HFF-Myc (cell line): Measurements from ENCODE around the gene ATP2C2.

Experiments
- DNase-seq: peaks from one replicate; pipeline ENCODE4 v3.0.0-alpha.2; 2011; ENCODE audit warnings: low read depth; ENCODE audit errors: extremely low read depth
- H3K4me3 ChIP-seq: replicated peaks from 2 replicates; pipeline ENCODE4 v1.5.1; 2011; ENCODE audit warnings: low read depth, mild to moderate bottlenecking, control low read depth, low read length
- TF ChIP-seq, protein P1 (sequence below): IDR thresholded peaks from 2 replicates; pipeline ENCODE4 v1.5.1; 2012; ENCODE audit warnings: mild to moderate bottlenecking, low read depth, low read length, control low read depth; ENCODE audit errors: missing control alignments

The ATP2C2 gene

DNA sequence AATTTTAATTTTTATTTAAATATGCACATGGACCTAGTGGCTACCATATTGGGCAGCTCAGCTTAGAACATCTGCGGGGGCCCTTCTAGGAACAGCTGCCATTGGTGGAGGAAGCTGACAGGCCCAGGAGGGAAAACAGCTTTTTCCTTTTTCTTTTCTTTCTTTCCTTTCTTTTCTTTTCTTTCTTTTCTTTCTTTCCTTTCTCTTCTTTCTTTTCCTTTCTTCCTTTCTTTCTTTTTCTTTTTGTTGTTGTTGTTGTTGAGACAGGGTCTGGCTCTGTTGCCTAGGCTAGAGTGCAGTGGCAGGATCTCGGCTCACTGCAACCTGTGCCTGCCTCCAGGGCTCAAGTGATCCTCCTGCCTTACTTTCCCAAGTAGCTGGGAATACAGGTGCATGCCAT is 43.4 kb downstream of the ATP2C2 start:
- DNase-seq = no peak
- TF ChIP-seq, protein P1, sequence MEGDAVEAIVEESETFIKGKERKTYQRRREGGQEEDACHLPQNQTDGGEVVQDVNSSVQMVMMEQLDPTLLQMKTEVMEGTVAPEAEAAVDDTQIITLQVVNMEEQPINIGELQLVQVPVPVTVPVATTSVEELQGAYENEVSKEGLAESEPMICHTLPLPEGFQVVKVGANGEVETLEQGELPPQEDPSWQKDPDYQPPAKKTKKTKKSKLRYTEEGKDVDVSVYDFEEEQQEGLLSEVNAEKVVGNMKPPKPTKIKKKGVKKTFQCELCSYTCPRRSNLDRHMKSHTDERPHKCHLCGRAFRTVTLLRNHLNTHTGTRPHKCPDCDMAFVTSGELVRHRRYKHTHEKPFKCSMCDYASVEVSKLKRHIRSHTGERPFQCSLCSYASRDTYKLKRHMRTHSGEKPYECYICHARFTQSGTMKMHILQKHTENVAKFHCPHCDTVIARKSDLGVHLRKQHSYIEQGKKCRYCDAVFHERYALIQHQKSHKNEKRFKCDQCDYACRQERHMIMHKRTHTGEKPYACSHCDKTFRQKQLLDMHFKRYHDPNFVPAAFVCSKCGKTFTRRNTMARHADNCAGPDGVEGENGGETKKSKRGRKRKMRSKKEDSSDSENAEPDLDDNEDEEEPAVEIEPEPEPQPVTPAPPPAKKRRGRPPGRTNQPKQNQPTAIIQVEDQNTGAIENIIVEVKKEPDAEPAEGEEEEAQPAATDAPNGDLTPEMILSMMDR = no peak
- H3K4me3 ChIP-seq = no peak overlapping the region

DNA sequence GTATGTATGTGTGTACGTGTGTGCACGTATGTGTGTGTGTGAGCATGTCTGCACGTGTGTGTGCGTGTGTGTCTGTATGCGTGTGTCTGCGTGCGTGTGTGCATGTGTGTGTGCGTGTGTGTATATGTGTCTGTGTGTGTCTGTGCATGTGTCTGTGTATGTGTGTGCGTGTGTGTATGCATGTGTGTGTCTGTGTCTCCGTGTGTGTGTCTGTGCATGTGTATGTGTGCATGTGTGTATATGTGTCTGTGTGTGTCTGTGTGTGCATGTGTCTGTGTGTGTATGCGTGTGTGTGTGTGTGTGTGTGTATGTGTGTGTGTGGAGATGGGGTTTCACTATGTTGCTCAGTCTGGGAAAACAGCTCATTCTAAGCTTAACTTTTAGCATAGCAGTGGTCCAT is 43.9 kb downstream of the ATP2C2 start:
- TF ChIP-seq, protein P1 = no peak
- H3K4me3 ChIP-seq = no peak overlapping the region
- DNase-seq = no peak

DNA sequence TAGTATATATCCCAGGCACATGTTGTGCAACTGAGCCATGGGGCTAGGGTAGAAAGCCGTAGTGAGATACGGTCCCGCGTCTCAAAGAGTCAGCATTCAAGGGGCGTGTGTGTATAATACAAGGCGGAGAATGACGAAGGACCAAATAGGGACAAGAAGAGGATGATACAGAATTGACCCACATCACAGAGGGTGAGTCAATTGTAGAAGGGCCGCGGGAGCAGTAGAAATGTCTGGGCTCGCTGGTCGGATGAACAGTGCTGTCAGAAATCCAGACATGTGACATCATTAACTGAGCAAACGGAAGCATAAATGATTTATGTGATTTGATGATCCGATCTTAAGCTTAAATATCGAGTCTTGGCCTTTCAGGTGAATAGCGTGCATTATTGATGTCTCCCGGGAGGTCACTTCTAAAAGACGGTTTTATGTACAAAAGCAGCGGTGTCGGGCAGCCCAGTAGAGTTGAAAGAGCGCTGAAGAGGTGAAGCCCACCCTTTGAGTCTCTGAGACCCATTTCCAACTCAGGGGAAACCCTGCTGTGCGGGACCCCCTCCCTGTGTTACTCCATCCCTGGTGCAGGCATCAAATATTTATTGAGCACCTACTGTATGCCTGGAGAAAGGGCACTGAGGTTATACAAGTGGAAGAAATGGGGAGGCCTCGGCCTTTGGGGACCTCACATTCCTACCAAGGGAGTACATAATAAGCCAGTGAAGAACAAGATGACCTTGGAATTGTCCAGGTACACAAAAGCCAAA is 45.1 kb downstream of the ATP2C2 start:
- TF ChIP-seq, protein P1 = no peak
- no peak overlapping the region for H3K4me3 ChIP-seq
- no peak for DNase-seq

DNA sequence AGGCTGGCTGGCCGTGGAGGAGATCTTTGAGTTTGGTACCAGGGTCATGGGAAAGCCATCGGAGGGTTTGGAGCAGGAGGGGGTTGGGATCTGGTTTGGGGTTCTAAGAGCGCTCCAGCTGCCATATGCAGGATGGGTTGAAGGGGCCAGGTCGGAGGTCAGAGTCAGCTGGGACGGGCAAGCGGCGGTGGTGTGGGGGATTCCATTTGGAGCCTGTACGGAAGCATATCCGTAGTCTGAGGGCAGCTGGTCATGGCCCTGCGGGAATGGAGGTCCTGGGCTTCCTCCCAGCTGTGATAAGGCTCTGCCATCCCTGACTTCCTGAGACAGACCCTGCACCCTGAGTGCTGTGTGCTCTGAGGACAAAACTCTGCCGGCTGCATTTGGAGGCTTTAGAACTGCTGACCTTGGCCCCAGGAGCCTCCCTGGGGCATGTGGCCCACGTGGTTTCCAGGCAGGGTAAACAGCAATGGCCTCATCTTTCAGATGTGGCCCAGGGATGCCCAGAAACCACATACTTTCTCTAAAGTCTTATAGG is 46.5 kb downstream of the ATP2C2 start:
- no peak for DNase-seq
- TF ChIP-seq, protein P1 = no peak
- no peak overlapping the region for H3K4me3 ChIP-seq

DNA sequence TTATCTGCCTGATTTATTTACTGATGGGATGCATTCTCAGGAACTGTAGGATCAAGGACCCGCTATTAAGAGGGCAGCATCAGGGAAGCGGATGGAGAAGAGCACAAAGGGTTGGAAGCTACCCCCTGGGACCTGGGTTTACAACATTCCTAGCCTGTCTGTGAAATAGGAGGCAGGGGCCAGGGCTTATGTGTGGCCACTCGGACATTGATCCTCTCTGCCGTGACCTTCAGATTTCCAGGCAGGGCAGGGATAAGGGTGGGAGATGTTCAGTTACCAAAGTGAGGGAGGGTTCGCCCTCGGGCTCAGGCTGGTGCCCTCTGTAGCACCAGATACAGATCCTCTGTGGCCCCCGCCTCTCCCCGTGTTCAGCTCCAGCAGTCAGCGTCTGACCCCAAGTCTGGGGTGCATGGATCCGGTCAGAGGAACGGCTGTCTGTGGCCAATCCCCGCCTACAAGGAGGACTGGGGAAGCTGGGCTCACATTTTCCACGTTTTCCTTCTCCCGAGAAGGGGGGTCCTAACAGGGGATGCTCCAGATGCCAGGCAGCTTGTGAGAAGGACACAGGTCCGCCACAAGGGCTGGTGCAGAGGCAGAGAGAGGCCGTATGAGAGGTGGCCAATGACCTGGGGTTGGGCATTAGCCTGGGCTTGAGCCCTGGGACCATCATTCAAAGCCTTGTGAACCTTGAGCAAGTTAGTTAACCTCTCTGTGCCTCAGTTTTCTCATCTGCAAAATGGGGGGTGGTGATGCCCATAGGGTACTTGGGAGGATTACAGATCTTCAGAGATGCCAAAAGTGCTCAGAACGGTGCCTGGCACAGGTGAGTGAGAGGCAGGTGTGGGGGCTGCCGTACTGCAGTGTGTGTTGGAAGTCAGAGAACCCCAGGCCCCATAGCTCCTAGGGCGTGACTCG is 48.3 kb downstream of the ATP2C2 start:
- no peak overlapping the region for H3K4me3 ChIP-seq
- TF ChIP-seq, protein P1 = no peak
- no peak for DNase-seq

DNA sequence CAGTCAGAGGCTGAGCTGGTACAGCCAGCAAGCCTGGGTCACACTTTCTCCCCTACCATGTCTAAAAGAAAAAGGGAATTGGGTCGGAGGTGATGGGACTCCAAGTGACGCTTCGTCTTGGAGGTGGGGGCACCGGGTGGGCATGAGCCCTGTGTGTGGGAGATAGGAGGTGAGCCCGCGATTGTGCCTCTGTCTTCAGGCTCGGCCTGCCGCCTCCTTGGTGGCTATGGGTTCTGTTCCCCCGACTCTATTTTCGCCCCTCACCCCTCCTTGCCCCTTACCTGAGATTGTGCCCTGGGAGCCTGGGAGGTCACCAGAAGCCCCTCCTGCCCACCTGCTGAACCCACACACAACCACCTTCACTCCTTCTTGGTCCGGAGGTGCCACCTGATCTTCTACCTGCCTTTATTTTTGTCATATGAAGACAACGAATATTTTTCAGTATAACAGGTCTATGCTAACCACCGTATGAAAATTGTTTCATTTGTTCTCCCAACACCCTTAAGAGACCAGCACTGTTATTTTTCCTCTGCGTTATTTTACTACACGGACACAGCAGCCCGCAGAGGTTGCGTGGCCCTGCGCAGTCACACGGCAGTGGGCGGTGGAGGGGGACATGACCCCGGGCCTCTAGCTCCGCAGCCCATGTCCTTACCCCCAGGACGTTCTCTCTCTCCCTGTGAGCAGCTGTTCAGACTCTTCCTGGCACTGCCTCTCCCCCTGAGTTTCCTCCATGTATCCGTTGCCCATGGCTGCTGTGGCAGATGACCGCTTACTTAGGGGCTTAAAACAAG is 49.9 kb downstream of the ATP2C2 start:
- TF ChIP-seq, protein P1 = no peak
- no peak overlapping the region for H3K4me3 ChIP-seq
- DNase-seq = no peak
